ENCODE data around the gene IGF2BP2.
A peak's percentile ranks its signal among the peaks of the same experiment; 100 is the strongest.
"Not testable (repeated sequence)": the region's sequence is repeated elsewhere in the genome, so short reads cannot be mapped to it uniquely, and the experiment has no call there.

The IGF2BP2 gene

GRCh38 chr3:185658504-185658912 lies 166.3 kb downstream of the IGF2BP2 start:
- peak; percentile 99 for DNase-seq

GRCh38 chr3:185657691-185658503 lies 166.9 kb downstream of the IGF2BP2 start:
- DNase-seq, result no peak

- no peak for DNase-seq
These were observed 167.6 kb downstream of the IGF2BP2 start for GRCh38 chr3:185657211-185657610.

- DNase-seq, result peak; percentile 99
These were observed 168.5 kb downstream of the IGF2BP2 start for GRCh38 chr3:185656321-185656840.

- DNase-seq, result no peak
These were observed 169.2 kb downstream of the IGF2BP2 start for GRCh38 chr3:185655426-185656320.

GRCh38 chr3:185654758-185655145 lies 170.1 kb downstream of the IGF2BP2 start:
- DNase-seq, result no peak

- DNase-seq, result no peak
These were observed 170.7 kb downstream of the IGF2BP2 start for GRCh38 chr3:185653949-185654757.

GRCh38 chr3:185651971-185652370 lies 172.9 kb downstream of the IGF2BP2 start:
- no peak for DNase-seq

- DNase-seq, result no peak
These were observed 175.4 kb downstream of the IGF2BP2 start for GRCh38 chr3:185649414-185649813.

- DNase-seq, result no peak
These were observed 176.4 kb downstream of the IGF2BP2 start for GRCh38 chr3:185648396-185648795.

GRCh38 chr3:185647880-185648210 lies 177.0 kb downstream of the IGF2BP2 start:
- DNase-seq, result no peak

GRCh38 chr3:185647134-185647879 lies 177.5 kb downstream of the IGF2BP2 start:
- DNase-seq, result no peak

- no peak for DNase-seq
These were observed 178.3 kb downstream of the IGF2BP2 start for GRCh38 chr3:185646382-185647133.

- DNase-seq, result no peak
These were observed 179.1 kb downstream of the IGF2BP2 start for GRCh38 chr3:185645596-185646381.

GRCh38 chr3:185645191-185645590 lies 179.7 kb downstream of the IGF2BP2 start:
- not testable (repeated sequence) for DNase-seq

GRCh38 chr3:185640308-185640707 lies 184.5 kb downstream of the IGF2BP2 start:
- DNase-seq, result no peak

- DNase-seq, result no peak
These were observed 185.1 kb downstream of the IGF2BP2 start for GRCh38 chr3:185639632-185640206.

- DNase-seq, result not testable (repeated sequence)
These were observed 186.2 kb downstream of the IGF2BP2 start for GRCh38 chr3:185638651-185639050.

- no peak for DNase-seq
These were observed 187.5 kb downstream of the IGF2BP2 start for GRCh38 chr3:185637388-185637787.

GRCh38 chr3:185632996-185633395 lies 191.8 kb downstream of the IGF2BP2 start:
- no peak for DNase-seq

Data from fibroblast of skin of right biceps (primary cell).